Activated CD4-positive, alpha-beta memory T cell treated with anti-CD3 and anti-CD28 coated beads, Interleukin-2, amount 10 ng/mL, durations not matched to agents 7 days and 5 days (primary cell): ENCODE results near the gene ZBTB38. TPM values are rescaled to one million over a fixed set of nuclear protein-coding genes. Genes with fewer than 3 reads are reported as not detected.

Experiments
- CTCF ChIA-PET: fragments of 350-600 bp; sonication (Branson Sonifier 250); formaldehyde crosslinking; loops from one replicate; lab custom pipeline; 2021; ENCODE audit warnings: antibody characterized with exemption, inconsistent platforms; lab: Charles Lee
- POLR2A ChIA-PET: fragments of 350-600 bp; sonication (Branson Sonifier 250); formaldehyde crosslinking; loops from one replicate; lab custom pipeline; 2021; ENCODE audit warnings: antibody characterized with exemption; lab: Charles Lee
- DNase-seq: peaks from one replicate; pipeline ENCODE4 v3.0.0-alpha.2; 2020
- H3K27ac Mint-ChIP-seq: one replicate; pipeline ENCODE4 v1.8.0; 2021; ENCODE audit warnings: mild to moderate bottlenecking, mixed read lengths
- H3K27me3 Mint-ChIP-seq: one replicate; pipeline ENCODE4 v1.8.0; 2021; ENCODE audit warnings: mixed read lengths
- H3K36me3 Mint-ChIP-seq: one replicate; pipeline ENCODE4 v1.8.0; 2021; ENCODE audit warnings: low read depth, mixed read lengths
- H3K4me1 Mint-ChIP-seq: one replicate; pipeline ENCODE4 v1.8.0; 2021; ENCODE audit warnings: mixed read lengths
- H3K4me3 Mint-ChIP-seq: one replicate; pipeline ENCODE4 v1.8.0; 2021; ENCODE audit warnings: mild to moderate bottlenecking, mixed read lengths
- H3K9me3 Mint-ChIP-seq: one replicate; pipeline ENCODE4 v1.8.0; 2021; ENCODE audit warnings: mixed read lengths
- total RNA-seq, 2 experiments: library from RNA; stranded (reverse); gene quantifications; one replicate each; pipeline ENCODE4 v1.2.3, GENCODE V29; 2021

Gene ZBTB38
- total RNA-seq, 2 experiments from 2014 or later: 36.0 to 39.6 TPM

- no peak for DNase-seq
- no peaks in the 10 kb centered on the region for H3K27me3 Mint-ChIP-seq
- peaks cover 3% of the 10 kb centered on the region for H3K9me3 Mint-ChIP-seq
- ChIA-PET CTCF (interaction anchor here (0.6 to 2.9 kb wide), 13 partner anchors 10 to 154 kb away, joined by 3 to 10 read pairs (median 4); partner anchors contain the start of gene PXYLP1), POLR2A (interaction anchor here (0.9 to 18.6 kb wide), 9 partner anchors 8 to 102 kb away, joined by 3 to 320 read pairs (median 11); partner anchors contain the start of genes RASA2 and ZBTB38)
- H3K27ac Mint-ChIP-seq: peak overlapping the region; percentile 65
- peaks cover 5% of the 10 kb centered on the region for H3K36me3 Mint-ChIP-seq
- peaks cover 39% of the 10 kb centered on the region for H3K4me1 Mint-ChIP-seq
- H3K4me3 Mint-ChIP-seq: peak overlapping the region; percentile 63
Measured at GRCh38 chr3:141385406-141386125, 17.3 kb downstream of the ZBTB38 start.

GRCh38 chr3:141386126-141386488 is 17.8 kb downstream of the ZBTB38 start:
- H3K36me3 Mint-ChIP-seq: peaks cover under 1% of the 10 kb centered on the region

GRCh38 chr3:141386611-141387111 is 18.4 kb downstream of the ZBTB38 start:
- peak overlapping the region; percentile 63 for H3K4me3 Mint-ChIP-seq
- ChIA-PET POLR2A (interaction anchor here (0.9 to 18.6 kb wide), 11 partner anchors 7 to 101 kb away, joined by 3 to 320 read pairs (median 11); partner anchors contain the start of genes RASA2 and ZBTB38), CTCF (interaction anchor here (0.7 to 2.8 kb wide), 9 partner anchors 11 to 155 kb away, joined by 3 to 12 read pairs (median 4); partner anchors contain the start of gene PXYLP1)
- peak overlapping the region; percentile 65 for H3K27ac Mint-ChIP-seq
- no peaks in the 10 kb centered on the region for H3K36me3 Mint-ChIP-seq
- DNase-seq: no peak
- H3K4me1 Mint-ChIP-seq: peaks cover 37% of the 10 kb centered on the region
- H3K27me3 Mint-ChIP-seq: no peaks in the 10 kb centered on the region
- H3K9me3 Mint-ChIP-seq: no peaks in the 10 kb centered on the region

More at GRCh38 chr3:141386126-141386488, 17.8 kb downstream of the ZBTB38 start:
- peaks cover 35% of the 10 kb centered on the region for H3K4me1 Mint-ChIP-seq
- peaks cover under 1% of the 10 kb centered on the region for H3K9me3 Mint-ChIP-seq
- ChIA-PET CTCF (interaction anchor here (0.6 to 2.9 kb wide), 11 partner anchors 11 to 154 kb away, joined by 3 to 12 read pairs (median 4); partner anchors contain the start of gene PXYLP1), POLR2A (interaction anchor here (0.9 to 18.6 kb wide), 9 partner anchors 9 to 101 kb away, joined by 3 to 320 read pairs (median 11); partner anchors contain the start of genes RASA2 and ZBTB38)
- peak overlapping the region; percentile 65 for H3K27ac Mint-ChIP-seq
- no peak for DNase-seq
- H3K27me3 Mint-ChIP-seq: no peaks in the 10 kb centered on the region
- peak overlapping the region; percentile 63 for H3K4me3 Mint-ChIP-seq

- peak overlapping the region; percentile 65 for H3K27ac Mint-ChIP-seq
- no peaks in the 10 kb centered on the region for H3K9me3 Mint-ChIP-seq
- H3K27me3 Mint-ChIP-seq: no peaks in the 10 kb centered on the region
- peak overlapping the region; percentile 63 for H3K4me3 Mint-ChIP-seq
- no peak for DNase-seq
- H3K4me1 Mint-ChIP-seq: peaks cover 38% of the 10 kb centered on the region
- POLR2A ChIA-PET: interaction anchor here (0.9 to 18.6 kb wide), 7 partner anchors 8 to 100 kb away, joined by 3 to 320 read pairs (median 8); partner anchors contain the start of gene RASA2
- H3K36me3 Mint-ChIP-seq: no peaks in the 10 kb centered on the region
- CTCF ChIA-PET: interaction anchor here (1.0 to 2.5 kb wide), 12 partner anchors 9 to 156 kb away, joined by 3 to 12 read pairs (median 5); partner anchors contain the start of gene PXYLP1
Measured at GRCh38 chr3:141387516-141387915, 19.2 kb downstream of the ZBTB38 start.

GRCh38 chr3:141388395-141388794 is 20.1 kb downstream of the ZBTB38 start:
- peak overlapping the region; percentile 69 for H3K4me3 Mint-ChIP-seq
- ChIA-PET POLR2A (interaction anchor here (0.6 to 18.6 kb wide), 13 partner anchors 8 to 110 kb away, joined by 3 to 320 read pairs (median 3); partner anchors contain the start of gene RASA2), CTCF (interaction anchor here (0.5 to 2.5 kb wide), 17 partner anchors 9 to 257 kb away, joined by 3 to 12 read pairs (median 4); partner anchors contain the start of gene PXYLP1)
- no peaks in the 10 kb centered on the region for H3K27me3 Mint-ChIP-seq
- peaks cover 38% of the 10 kb centered on the region for H3K4me1 Mint-ChIP-seq
- DNase-seq: no peak
- no peaks in the 10 kb centered on the region for H3K9me3 Mint-ChIP-seq
- H3K27ac Mint-ChIP-seq: peak overlapping the region; percentile 80
- H3K36me3 Mint-ChIP-seq: no peaks in the 10 kb centered on the region

GRCh38 chr3:141388823-141389621 is 20.7 kb downstream of the ZBTB38 start:
- Mint-ChIP-seq H3K27me3 (no peaks in the 10 kb centered on the region), H3K4me3 (peak overlapping the region; percentile 69), H3K36me3 (no peaks in the 10 kb centered on the region), H3K27ac (peak overlapping the region; percentile 80), H3K4me1 (peaks cover 37% of the 10 kb centered on the region), H3K9me3 (no peaks in the 10 kb centered on the region)
- ChIA-PET POLR2A (interaction anchor here (0.8 to 18.6 kb wide), 11 partner anchors 9 to 96 kb away, joined by 3 to 320 read pairs (median 4); no protein-coding TSS in a partner anchor), CTCF (interaction anchor here (0.5 to 2.5 kb wide), 13 partner anchors 8 to 256 kb away, joined by 3 to 12 read pairs (median 4); partner anchors contain the start of gene PXYLP1)
- DNase-seq: no peak

- H3K9me3 Mint-ChIP-seq: no peaks in the 10 kb centered on the region
- ChIA-PET POLR2A (interaction anchor here (0.9 to 18.6 kb wide), 4 partner anchors 10 to 29 kb away, joined by 3 to 320 read pairs (median 17); no protein-coding TSS in a partner anchor), CTCF (interaction anchor here (1.1 to 2.1 kb wide), 3 partner anchors 23 to 171 kb away, joined by 3 to 10 read pairs (median 3); no protein-coding TSS in a partner anchor)
- no peak for DNase-seq
- peaks cover 2% of the 10 kb centered on the region for H3K36me3 Mint-ChIP-seq
- H3K27me3 Mint-ChIP-seq: no peaks in the 10 kb centered on the region
- peaks cover 33% of the 10 kb centered on the region for H3K4me1 Mint-ChIP-seq
- no peak overlapping the region for H3K27ac Mint-ChIP-seq
- no peak overlapping the region for H3K4me3 Mint-ChIP-seq
Measured at GRCh38 chr3:141389703-141390102, 21.4 kb downstream of the ZBTB38 start.

GRCh38 chr3:141390747-141391146 is 22.4 kb downstream of the ZBTB38 start:
- no peak overlapping the region for H3K4me3 Mint-ChIP-seq
- no peak for DNase-seq
- H3K9me3 Mint-ChIP-seq: no peaks in the 10 kb centered on the region
- POLR2A ChIA-PET: interaction anchor here (1.7 to 18.6 kb wide), 3 partner anchors 11 to 17 kb away, joined by 3 to 320 read pairs (median 30); no protein-coding TSS in a partner anchor
- H3K36me3 Mint-ChIP-seq: peaks cover 2% of the 10 kb centered on the region
- peak overlapping the region; percentile 57 for H3K27ac Mint-ChIP-seq
- peaks cover 33% of the 10 kb centered on the region for H3K4me1 Mint-ChIP-seq
- CTCF ChIA-PET: interaction anchor here (1.1 to 1.3 kb wide), 2 partner anchors 21 to 61 kb away, joined by 3 to 4 read pairs; no protein-coding TSS in a partner anchor
- no peaks in the 10 kb centered on the region for H3K27me3 Mint-ChIP-seq

- Mint-ChIP-seq H3K9me3 (peaks cover 1% of the 10 kb centered on the region), H3K4me1 (peaks cover 33% of the 10 kb centered on the region), H3K36me3 (peaks cover 2% of the 10 kb centered on the region), H3K27me3 (no peaks in the 10 kb centered on the region), H3K4me3 (no peak overlapping the region), H3K27ac (peak overlapping the region; percentile 55)
- no peak for DNase-seq
- ChIA-PET POLR2A (interaction anchor here (1.0 to 18.6 kb wide), 3 partner anchors 16 to 24 kb away, joined by 3 to 320 read pairs (median 3); no protein-coding TSS in a partner anchor), CTCF (interaction anchor here (1.3 kb wide), 1 partner anchor 21 kb away, joined by 4 read pairs; no protein-coding TSS in a partner anchor)
Measured at GRCh38 chr3:141391298-141391990, 23.1 kb downstream of the ZBTB38 start.

- Mint-ChIP-seq H3K4me1 (peaks cover 30% of the 10 kb centered on the region), H3K9me3 (peaks cover 3% of the 10 kb centered on the region), H3K36me3 (peaks cover 6% of the 10 kb centered on the region), H3K4me3 (no peak overlapping the region), H3K27ac (no peak overlapping the region), H3K27me3 (no peaks in the 10 kb centered on the region)
- ChIA-PET CTCF (no interaction called here), POLR2A (interaction anchor here (1.0 to 18.6 kb wide), 3 partner anchors 16 to 25 kb away, joined by 3 to 320 read pairs (median 3); no protein-coding TSS in a partner anchor)
- DNase-seq: no peak
Measured at GRCh38 chr3:141391991-141392316, 23.6 kb downstream of the ZBTB38 start.

- Mint-ChIP-seq H3K27ac (no peak overlapping the region), H3K27me3 (no peaks in the 10 kb centered on the region), H3K4me1 (peaks cover 29% of the 10 kb centered on the region), H3K9me3 (peaks cover 5% of the 10 kb centered on the region), H3K36me3 (peaks cover 10% of the 10 kb centered on the region), H3K4me3 (no peak overlapping the region)
- ChIA-PET POLR2A (interaction anchor here (1.3 to 18.6 kb wide), 2 partner anchors 15 to 19 kb away, joined by 3 to 320 read pairs; no protein-coding TSS in a partner anchor), CTCF (interaction anchor here (0.6 kb wide), 1 partner anchor 530 kb away, joined by 3 read pairs; no protein-coding TSS in a partner anchor)
- DNase-seq: no peak
Measured at GRCh38 chr3:141392416-141392815, 24.1 kb downstream of the ZBTB38 start.
